ENCODE data around the gene XCL2. TPM values are rescaled to one million over a fixed set of nuclear protein-coding genes. Genes with fewer than 3 reads are reported as not detected.

Gene XCL2
- polyA plus RNA-seq, 4 donors: 0.16 to 0.42 TPM; not detected in 2

Other genes with a start within 250 kb of the XCL2 start
- gene XCL1, start 32.6 kb upstream of the XCL2 start, polyA plus RNA-seq (ENCODE audit: insufficient read length in 4 of 4): under 1 TPM in 3 of 4 donors, not detected in 1; 0.10 to 0.19 (median 0.14) TPM
- under 1 TPM in 2 of 4 donors, not detected in 2; 0.19 to 0.65 TPM for gene DPT, start 185.2 kb upstream of the XCL2 start, polyA plus RNA-seq (ENCODE audit: insufficient read length in 4 of 4)

All from right renal pelvis (tissue), 4 donors.